Measurements from ENCODE around the gene LLPH.
A peak's percentile ranks its signal among the peaks of the same experiment; 100 is the strongest.
"Not testable (repeated sequence)": the region's sequence is repeated elsewhere in the genome, so short reads cannot be mapped to it uniquely, and the experiment has no call there.

Gene LLPH

DNA sequence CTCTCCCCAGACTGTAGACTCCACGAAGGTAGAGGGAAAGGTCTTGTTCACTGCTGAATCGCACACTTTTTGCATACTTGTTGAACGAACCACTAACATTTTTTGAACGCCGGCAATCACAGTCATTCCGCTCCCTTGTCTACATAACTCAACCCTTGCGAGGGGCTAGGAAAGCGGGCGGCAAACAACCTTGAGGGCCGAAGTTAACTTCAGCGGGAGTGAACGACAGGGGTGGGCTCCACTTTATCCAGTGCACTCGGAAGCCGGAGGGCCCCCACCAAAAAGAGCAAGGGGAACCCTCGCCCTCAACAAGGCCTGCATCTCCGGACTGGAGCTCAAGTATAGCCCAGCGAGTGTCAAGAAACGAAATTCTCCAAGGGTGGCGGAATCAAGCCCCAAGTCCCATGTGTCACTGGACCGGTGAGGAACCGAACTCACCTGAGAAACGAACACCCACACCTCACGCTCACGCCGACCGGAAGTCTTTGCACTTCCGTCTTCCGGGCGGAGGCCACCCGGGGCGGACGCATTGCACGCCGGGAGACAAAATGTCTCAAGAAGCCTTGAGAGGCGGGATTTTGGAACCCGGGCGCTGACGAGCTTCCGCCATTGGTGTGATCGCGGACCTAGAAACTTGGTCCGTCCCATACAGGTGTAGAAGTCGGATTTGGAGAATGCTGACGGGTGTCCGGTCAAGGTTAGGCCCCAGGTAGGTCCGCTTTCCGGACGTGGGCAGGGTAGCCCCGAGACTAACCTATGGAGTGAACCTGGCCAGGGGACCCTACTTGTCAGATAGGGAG is at the start of gene LLPH:
LLPH (minus strand) TSS at position 484 of the 800 bp plus-strand sequence. CDS start 1,644 bp downstream, outside the sequence.
- peak within 1 kb of the TSS; percentile 87 for H3K9ac ChIP-seq (ENCODE audit: low read length)
- no peak for TF ChIP-seq CTCF (IDR thresholded peaks at IDR 0.05; ENCODE audit: low read length)
- TF ChIP-seq EZH2 (IDR thresholded peaks at IDR 0.05; ENCODE audit: borderline replicate concordance, low read length), result no peak
- H3K36me3 ChIP-seq (ENCODE audit: insufficient read depth, low read length), result peaks cover 30% of the 10 kb centered on the region
- no peaks in the 10 kb centered on the region for H3K27me3 ChIP-seq (ENCODE audit: insufficient read depth, low read length)
- H4K20me1 ChIP-seq (ENCODE audit: insufficient read depth, low read length), result no peaks in the 10 kb centered on the region
- H3K4me2 ChIP-seq (ENCODE audit: low read length), result peak within 1 kb of the TSS; percentile 87
- no peaks in the 10 kb centered on the region for H3F3A ChIP-seq (ENCODE audit: insufficient read depth, low read length)
- peaks cover 26% of the 10 kb centered on the region for H3K4me1 ChIP-seq (ENCODE audit: insufficient read depth, low read length, severe bottlenecking)
- peak within 1 kb of the TSS; percentile 83 for H3K4me3 ChIP-seq (ENCODE audit: low read depth, low read length, poor library complexity, severe bottlenecking)
- no peaks in the 10 kb centered on the region for H3K9me3 ChIP-seq (ENCODE audit: low read length)
- no peak within 1 kb of the TSS for H2AFZ ChIP-seq (ENCODE audit: low read length)
- peak within 1 kb of the TSS; percentile 38 for H3K27ac ChIP-seq (ENCODE audit: low read depth, low read length, poor library complexity, severe bottlenecking)
- H3K79me2 ChIP-seq (ENCODE audit: insufficient read depth, low read length), result peaks cover 24% of the 10 kb centered on the region
- no peaks in the 10 kb centered on the region for H3K9me2 ChIP-seq (ENCODE audit: low read depth, low read length)

GRCh38 chr12:66176105-66176900 is 45.8 kb upstream of the LLPH start:
- Histone ChIP-seq H3K9me2 (ENCODE audit: low read depth, low read length) (no peaks in the 10 kb centered on the region), H3K79me2 (ENCODE audit: insufficient read depth, low read length) (no peaks in the 10 kb centered on the region), H3K27me3 (ENCODE audit: insufficient read depth, low read length) (no peaks in the 10 kb centered on the region), H3K4me1 (ENCODE audit: insufficient read depth, low read length, severe bottlenecking) (no peaks in the 10 kb centered on the region), H2AFZ (ENCODE audit: low read length) (no peak overlapping the region), H3F3A (ENCODE audit: insufficient read depth, low read length) (no peaks in the 10 kb centered on the region), H3K9me3 (ENCODE audit: low read length) (no peaks in the 10 kb centered on the region), H3K27ac (ENCODE audit: low read depth, low read length, poor library complexity, severe bottlenecking) (no peak overlapping the region), H3K9ac (ENCODE audit: low read length) (no peak overlapping the region), H4K20me1 (ENCODE audit: insufficient read depth, low read length) (no peaks in the 10 kb centered on the region), H3K36me3 (ENCODE audit: insufficient read depth, low read length) (no peaks in the 10 kb centered on the region), H3K4me3 (ENCODE audit: low read depth, low read length, poor library complexity, severe bottlenecking) (no peak overlapping the region), H3K4me2 (ENCODE audit: low read length) (no peak overlapping the region)
- TF ChIP-seq EZH2 (IDR thresholded peaks at IDR 0.05; ENCODE audit: borderline replicate concordance, low read length) (no peak), CTCF (IDR thresholded peaks at IDR 0.05; ENCODE audit: low read length) (no peak)

DNA sequence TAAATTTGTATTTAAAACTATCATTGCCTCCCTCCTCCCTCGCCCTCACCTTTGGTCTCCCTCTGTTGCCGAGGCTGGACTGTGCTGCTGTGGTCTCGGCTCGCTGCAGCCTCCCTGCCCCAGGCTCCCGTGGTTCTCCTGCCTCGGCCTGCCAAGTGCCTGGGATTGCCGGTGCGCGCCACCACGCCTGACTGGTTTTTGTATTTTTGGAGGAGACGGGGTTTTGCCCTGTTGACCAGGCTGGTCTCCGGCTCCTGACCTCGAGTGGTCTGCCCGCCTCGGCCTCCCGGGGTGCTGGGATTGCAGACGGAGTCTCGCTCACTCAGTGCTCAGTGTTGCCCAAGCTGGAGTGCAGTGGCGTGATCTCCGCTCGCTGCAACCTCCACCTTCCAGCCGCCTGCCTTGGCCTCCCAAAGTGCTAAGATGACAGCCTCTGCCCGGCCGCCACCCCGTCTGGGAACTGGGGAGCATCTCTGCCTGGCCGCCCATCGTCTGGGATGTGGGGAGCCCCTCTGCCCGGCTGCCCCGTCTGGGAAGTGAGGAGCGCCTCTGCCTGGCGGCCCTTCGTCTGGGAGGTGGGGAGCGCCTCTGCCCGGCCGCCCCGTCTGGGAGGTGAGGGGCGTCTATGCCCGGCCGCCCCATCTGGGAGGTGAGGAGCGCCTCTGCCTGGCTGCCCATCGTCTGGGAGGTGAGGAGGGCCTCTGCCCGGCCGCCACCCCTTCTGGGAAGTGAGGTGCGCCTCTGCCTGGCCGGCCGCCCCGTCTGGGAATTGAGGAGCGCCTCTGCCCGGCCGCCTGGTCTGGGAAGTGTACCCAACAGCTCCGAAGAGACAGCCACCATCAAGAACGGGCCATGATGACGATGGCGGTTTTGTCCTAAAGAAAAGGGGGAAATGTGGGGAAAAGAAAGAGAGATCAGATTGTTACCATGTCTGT is 44.1 kb upstream of the LLPH start:
- not testable (repeated sequence) for H3K27me3 ChIP-seq (ENCODE audit: insufficient read depth, low read length); H3K9me2 ChIP-seq (ENCODE audit: low read depth, low read length); H3K27ac ChIP-seq (ENCODE audit: low read depth, low read length, poor library complexity, severe bottlenecking); H3K79me2 ChIP-seq (ENCODE audit: insufficient read depth, low read length); H3F3A ChIP-seq (ENCODE audit: insufficient read depth, low read length); H4K20me1 ChIP-seq (ENCODE audit: insufficient read depth, low read length); H3K36me3 ChIP-seq (ENCODE audit: insufficient read depth, low read length); H3K4me1 ChIP-seq (ENCODE audit: insufficient read depth, low read length, severe bottlenecking); H3K4me3 ChIP-seq (ENCODE audit: low read depth, low read length, poor library complexity, severe bottlenecking); H3K4me2 ChIP-seq (ENCODE audit: low read length); H2AFZ ChIP-seq (ENCODE audit: low read length); H3K9ac ChIP-seq (ENCODE audit: low read length); H3K9me3 ChIP-seq (ENCODE audit: low read length)

All from OCI-LY1 (cell line).